ENCODE measurements around the gene NFILZ. TPM values are rescaled to one million over a fixed set of nuclear protein-coding genes. Genes with fewer than 3 reads are reported as not detected.

Gene NFILZ
- total RNA-seq, 1 donor from 2014 or later, result not detected

DNA sequence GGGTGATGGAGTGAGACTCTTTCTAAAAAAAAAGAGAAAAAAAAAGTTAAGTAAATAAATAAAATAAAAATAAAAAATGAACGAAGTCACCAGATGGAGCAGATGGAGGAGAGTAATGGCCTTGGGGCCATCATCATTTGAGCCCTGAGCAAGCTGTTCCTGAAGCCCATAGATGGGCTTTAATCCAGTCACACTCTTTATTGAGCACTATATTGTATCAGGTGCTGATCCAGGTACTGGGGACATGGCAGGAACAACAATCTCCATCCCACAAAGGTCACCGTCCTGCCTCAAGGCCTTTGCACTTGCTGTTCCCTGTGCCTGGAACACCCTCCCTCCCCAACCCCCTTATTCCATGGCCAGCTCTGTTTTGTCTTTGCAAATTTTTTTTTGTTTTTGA is 16.0 kb upstream of the NFILZ start:
- H2AFZ ChIP-seq (replicated peaks), result no peak overlapping the region
- Mint-ChIP-seq H3K4me3 (no peak overlapping the region), H3K27me3 (ENCODE audit: insufficient read depth, low read depth) (peaks cover 18% of the 10 kb centered on the region), H3K27ac (no peak overlapping the region), H3K4me1 (peaks cover 23% of the 10 kb centered on the region), H3K9me3 (no peaks in the 10 kb centered on the region), H3K36me3 (peaks cover 3% of the 10 kb centered on the region)
- H3K4me2 ChIP-seq, result no peak overlapping the region
- H3K27me3 ChIP-seq, result no peaks in the 10 kb centered on the region
- no peaks in the 10 kb centered on the region for H3K4me1 ChIP-seq
- peaks cover 4% of the 10 kb centered on the region for H3K79me2 ChIP-seq (ENCODE audit: low read depth)
- H4K20me1 ChIP-seq (ENCODE audit: low read depth), result no peaks in the 10 kb centered on the region
- no peaks in the 10 kb centered on the region for H3K9me3 ChIP-seq (ENCODE audit: low read depth)
- no peak for TF ChIP-seq EZH2 (IDR thresholded peaks at IDR 0.05)
- no peak for TF ChIP-seq EZH2phosphoT487 (IDR thresholded peaks at IDR 0.05)
- TF ChIP-seq, protein P1, sequence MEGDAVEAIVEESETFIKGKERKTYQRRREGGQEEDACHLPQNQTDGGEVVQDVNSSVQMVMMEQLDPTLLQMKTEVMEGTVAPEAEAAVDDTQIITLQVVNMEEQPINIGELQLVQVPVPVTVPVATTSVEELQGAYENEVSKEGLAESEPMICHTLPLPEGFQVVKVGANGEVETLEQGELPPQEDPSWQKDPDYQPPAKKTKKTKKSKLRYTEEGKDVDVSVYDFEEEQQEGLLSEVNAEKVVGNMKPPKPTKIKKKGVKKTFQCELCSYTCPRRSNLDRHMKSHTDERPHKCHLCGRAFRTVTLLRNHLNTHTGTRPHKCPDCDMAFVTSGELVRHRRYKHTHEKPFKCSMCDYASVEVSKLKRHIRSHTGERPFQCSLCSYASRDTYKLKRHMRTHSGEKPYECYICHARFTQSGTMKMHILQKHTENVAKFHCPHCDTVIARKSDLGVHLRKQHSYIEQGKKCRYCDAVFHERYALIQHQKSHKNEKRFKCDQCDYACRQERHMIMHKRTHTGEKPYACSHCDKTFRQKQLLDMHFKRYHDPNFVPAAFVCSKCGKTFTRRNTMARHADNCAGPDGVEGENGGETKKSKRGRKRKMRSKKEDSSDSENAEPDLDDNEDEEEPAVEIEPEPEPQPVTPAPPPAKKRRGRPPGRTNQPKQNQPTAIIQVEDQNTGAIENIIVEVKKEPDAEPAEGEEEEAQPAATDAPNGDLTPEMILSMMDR (IDR thresholded peaks at IDR 0.05), result no peak
- DNase-seq (ENCODE audit: low spot score), result no peak
- no peak overlapping the region for H3K9ac ChIP-seq
- H3K36me3 ChIP-seq, result no peaks in the 10 kb centered on the region
- peaks cover 17% of the 10 kb centered on the region for H3F3A ChIP-seq (ENCODE audit: low read depth)
- H3K4me3 ChIP-seq, result no peak overlapping the region
- H3K27ac ChIP-seq, result no peak overlapping the region

DNA sequence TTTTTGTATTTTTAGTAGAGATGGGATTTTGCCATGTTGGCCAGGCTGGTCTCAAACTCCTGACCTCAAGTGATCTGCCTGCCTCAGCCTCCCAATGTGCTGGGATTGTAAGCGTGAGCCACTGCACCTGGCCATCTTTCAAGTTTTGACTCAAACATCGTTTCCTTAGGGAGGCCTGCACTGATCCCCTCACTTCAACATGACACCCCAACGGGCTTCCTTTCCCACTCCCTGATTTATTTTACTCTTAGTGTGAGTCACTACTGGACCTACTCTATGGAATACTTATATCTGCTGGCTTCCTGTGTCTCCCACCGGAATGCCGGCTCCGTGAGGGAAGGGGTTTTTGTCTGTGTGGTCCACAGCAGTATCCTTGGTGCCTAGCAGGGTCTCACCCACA is 15.4 kb upstream of the NFILZ start:
- H3K4me1 ChIP-seq, result no peaks in the 10 kb centered on the region
- peaks cover 2% of the 10 kb centered on the region for H3K36me3 Mint-ChIP-seq
- no peak overlapping the region for H3K4me2 ChIP-seq
- TF ChIP-seq EZH2 (IDR thresholded peaks at IDR 0.05), result no peak
- TF ChIP-seq, protein P1 (IDR thresholded peaks at IDR 0.05), result no peak
- no peak for TF ChIP-seq EZH2phosphoT487 (IDR thresholded peaks at IDR 0.05)
- peaks cover 18% of the 10 kb centered on the region for H3K4me1 Mint-ChIP-seq
- no peaks in the 10 kb centered on the region for H4K20me1 ChIP-seq (ENCODE audit: low read depth)
- H3K27me3 Mint-ChIP-seq (ENCODE audit: insufficient read depth, low read depth), result peaks cover 13% of the 10 kb centered on the region
- H3K9me3 Mint-ChIP-seq, result no peaks in the 10 kb centered on the region
- H2AFZ ChIP-seq (replicated peaks), result no peak overlapping the region
- no peaks in the 10 kb centered on the region for H3K27me3 ChIP-seq
- H3K79me2 ChIP-seq (ENCODE audit: low read depth), result peaks cover under 1% of the 10 kb centered on the region
- H3K4me3 Mint-ChIP-seq, result no peak overlapping the region
- H3F3A ChIP-seq (ENCODE audit: low read depth), result peaks cover 11% of the 10 kb centered on the region
- no peaks in the 10 kb centered on the region for H3K36me3 ChIP-seq
- DNase-seq (ENCODE audit: low spot score), result no peak
- H3K9ac ChIP-seq, result no peak overlapping the region
- no peak overlapping the region for H3K27ac Mint-ChIP-seq
- no peak overlapping the region for H3K27ac ChIP-seq
- no peaks in the 10 kb centered on the region for H3K9me3 ChIP-seq (ENCODE audit: low read depth)
- no peak overlapping the region for H3K4me3 ChIP-seq

DNA sequence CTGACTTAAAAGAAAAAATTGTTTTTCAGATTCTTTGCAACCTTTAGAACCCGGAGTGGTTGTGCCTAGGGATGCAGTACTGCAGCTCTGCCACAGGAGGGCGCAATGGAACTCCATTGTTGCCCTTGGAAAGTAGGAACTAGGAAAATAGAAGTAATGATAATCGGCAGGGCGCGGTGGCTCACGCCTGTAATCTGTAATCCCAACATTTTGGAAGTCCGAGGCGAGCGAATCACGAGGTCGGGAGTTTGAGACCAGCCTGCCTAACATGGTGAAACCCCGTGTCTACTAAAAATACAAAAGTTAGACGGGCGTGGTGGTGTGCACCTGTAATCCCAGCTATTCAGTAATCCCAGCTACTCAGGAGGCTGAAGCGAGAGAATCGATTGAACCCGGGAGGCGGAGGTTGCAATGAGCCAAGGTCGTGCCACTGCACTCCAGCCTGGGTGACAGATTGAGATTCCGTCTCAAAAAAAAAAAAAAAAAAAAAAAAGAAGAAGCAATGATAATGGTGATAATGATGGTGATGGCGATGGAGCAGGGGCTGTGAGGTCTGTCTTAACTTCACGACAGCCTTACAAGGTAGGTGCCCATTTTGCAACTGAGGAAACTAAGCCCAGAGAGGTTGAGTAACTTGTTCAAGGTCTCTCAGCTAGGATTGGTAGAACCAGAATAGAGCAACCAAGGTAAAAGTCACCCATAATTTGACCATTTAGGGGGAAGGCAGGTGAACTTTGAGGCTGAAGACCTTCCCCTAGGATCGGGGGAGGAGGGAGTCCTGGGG is 14.4 kb upstream of the NFILZ start:
- Histone ChIP-seq H3K9ac (no peak overlapping the region), H3K27ac (no peak overlapping the region), H4K20me1 (ENCODE audit: low read depth) (no peaks in the 10 kb centered on the region), H3K4me2 (no peak overlapping the region), H3K4me3 (no peak overlapping the region), H3K79me2 (ENCODE audit: low read depth) (no peaks in the 10 kb centered on the region), H3K4me1 (no peaks in the 10 kb centered on the region), H3K27me3 (no peaks in the 10 kb centered on the region), H3K9me3 (ENCODE audit: low read depth) (no peaks in the 10 kb centered on the region), H2AFZ (replicated peaks) (no peak overlapping the region), H3F3A (ENCODE audit: low read depth) (peaks cover 10% of the 10 kb centered on the region), H3K36me3 (no peaks in the 10 kb centered on the region)
- H3K4me1 Mint-ChIP-seq, result peaks cover 15% of the 10 kb centered on the region
- DNase-seq (ENCODE audit: low spot score), result peak; percentile 66
- no peaks in the 10 kb centered on the region for H3K36me3 Mint-ChIP-seq
- H3K4me3 Mint-ChIP-seq, result peak overlapping the region; percentile 46
- no peaks in the 10 kb centered on the region for H3K9me3 Mint-ChIP-seq
- peaks cover 14% of the 10 kb centered on the region for H3K27me3 Mint-ChIP-seq (ENCODE audit: insufficient read depth, low read depth)
- peak overlapping the region; percentile 86 for H3K27ac Mint-ChIP-seq
- TF ChIP-seq, protein P1 (IDR thresholded peaks at IDR 0.05), result peak; percentile 99
- no peak for TF ChIP-seq EZH2phosphoT487 (IDR thresholded peaks at IDR 0.05)

All from neural progenitor cell (in vitro differentiated cells).